AG20443 (cell line): ENCODE measurements around the gene LRRC73.
"Not testable (repeated sequence)": the region's sequence is repeated elsewhere in the genome, so short reads cannot be mapped to it uniquely, and the experiment has no call there.

Experiments used
- DNase-seq: peaks from one replicate; pipeline ENCODE4 v3.0.0; 2012; ENCODE audit warnings: low spot score, mixed read lengths

The LRRC73 gene

GRCh38 chr6:43492673-43493072 is 17.5 kb downstream of the LRRC73 start:
- DNase-seq: no peak

GRCh38 chr6:43491750-43492661 is 18.1 kb downstream of the LRRC73 start:
- DNase-seq: peak; percentile 92

GRCh38 chr6:43490523-43490939 is 19.6 kb downstream of the LRRC73 start:
- no peak for DNase-seq

- no peak for DNase-seq
Observed at GRCh38 chr6:43489277-43490072, 20.7 kb downstream of the LRRC73 start.

- DNase-seq: peak; percentile 28
Observed at GRCh38 chr6:43488667-43489276, 21.4 kb downstream of the LRRC73 start.

- no peak for DNase-seq
Observed at GRCh38 chr6:43481591-43482236, 28.4 kb downstream of the LRRC73 start.

- no peak for DNase-seq
Observed at GRCh38 chr6:43481075-43481474, 29.1 kb downstream of the LRRC73 start.

GRCh38 chr6:43478008-43478372 is 32.2 kb downstream of the LRRC73 start:
- no peak for DNase-seq

- peak; percentile 98 for DNase-seq
Observed at GRCh38 chr6:43477235-43478007, 32.7 kb downstream of the LRRC73 start, which contains the start of gene TJAP1. Gene TJAP1, plus strand, starts transcription at chr6:43477570. Its CDS starts 21,432 bp downstream, at chr6:43499002.

- DNase-seq: no peak
Observed at GRCh38 chr6:43476746-43477145, 33.4 kb downstream of the LRRC73 start.

- no peak for DNase-seq
Observed at GRCh38 chr6:43475516-43475915, 34.6 kb downstream of the LRRC73 start.

- no peak for DNase-seq
Observed at GRCh38 chr6:43472515-43472914, 37.6 kb downstream of the LRRC73 start.

- no peak for DNase-seq
Observed at GRCh38 chr6:43471399-43471798, 38.7 kb downstream of the LRRC73 start.

GRCh38 chr6:43469947-43470346 is 40.2 kb downstream of the LRRC73 start:
- no peak for DNase-seq

GRCh38 chr6:43468748-43469681 is 41.1 kb downstream of the LRRC73 start:
- DNase-seq: no peak

GRCh38 chr6:43468240-43468639 is 41.9 kb downstream of the LRRC73 start:
- no peak for DNase-seq

GRCh38 chr6:43467752-43468151 is 42.4 kb downstream of the LRRC73 start:
- DNase-seq: no peak

GRCh38 chr6:43467265-43467664 is 42.9 kb downstream of the LRRC73 start:
- DNase-seq: not testable (repeated sequence)

GRCh38 chr6:43465948-43466347 is 44.2 kb downstream of the LRRC73 start:
- no peak for DNase-seq

- DNase-seq: no peak
Observed at GRCh38 chr6:43464337-43464736, 45.8 kb downstream of the LRRC73 start.
